Transverse colon (tissue), 4 donors: Measurements from ENCODE around the gene IL6.

Source experiments
- EP300 ChIP-seq: sonication (generic); formaldehyde crosslinking; IDR thresholded peaks from one replicate; pipeline ENCODE4 v1.6.1; 2017; ENCODE audit warnings: antibody characterized with exemption, low read depth
- POLR2A ChIP-seq: fragments of 450-650 bp; IDR thresholded peaks from one replicate; pipeline ENCODE4 v1.6.1; 2016; ENCODE audit warnings: antibody characterized with exemption, mild to moderate bottlenecking, moderate library complexity
- POLR2AphosphoS5 ChIP-seq, 3 donors: sonication (generic); formaldehyde crosslinking; IDR thresholded peaks; one replicate each; pipeline ENCODE4 v1.6.1; 2016; ENCODE audit warnings: antibody characterized with exemption in 3 of 3
- TF ChIP-seq, protein P1 (sequence below), 5 experiments: fragments of 200-600 bp in 3 of 5; fragments of 450-650 bp in 2 of 5; sonication (generic) in 3 of 5; IDR thresholded peaks; 1 replicate in 2 of 5; 2 replicates in 3 of 5; pipeline ENCODE4 v1.5.1; 2016 to 2017; ENCODE audit warnings: antibody characterized with exemption in 5 of 5, inconsistent platforms in 3 of 5, mild to moderate bottlenecking in 2 of 5, moderate library complexity in 1 of 5

DNA sequence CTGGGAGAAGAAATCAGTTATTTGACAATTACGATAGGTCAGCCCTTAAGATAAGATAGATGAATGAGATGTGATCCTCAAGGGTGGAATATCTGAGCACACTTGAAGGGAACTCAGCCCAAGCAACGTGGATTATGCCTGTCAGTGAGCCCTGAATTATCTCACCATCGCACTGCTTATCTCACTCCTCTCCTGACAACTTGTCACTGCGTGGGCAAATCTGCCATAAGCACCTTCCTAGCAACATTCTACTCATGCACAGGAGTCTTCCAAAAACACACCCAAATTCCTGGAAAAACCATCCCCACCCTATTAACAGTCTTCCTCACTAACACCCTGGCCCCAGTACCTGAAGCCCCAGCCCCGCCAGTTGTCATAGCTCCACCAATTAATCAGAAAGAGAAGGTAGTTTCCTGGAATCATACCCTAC lies 46.5 kb upstream of the IL6 start:
- TF ChIP-seq, protein P1, sequence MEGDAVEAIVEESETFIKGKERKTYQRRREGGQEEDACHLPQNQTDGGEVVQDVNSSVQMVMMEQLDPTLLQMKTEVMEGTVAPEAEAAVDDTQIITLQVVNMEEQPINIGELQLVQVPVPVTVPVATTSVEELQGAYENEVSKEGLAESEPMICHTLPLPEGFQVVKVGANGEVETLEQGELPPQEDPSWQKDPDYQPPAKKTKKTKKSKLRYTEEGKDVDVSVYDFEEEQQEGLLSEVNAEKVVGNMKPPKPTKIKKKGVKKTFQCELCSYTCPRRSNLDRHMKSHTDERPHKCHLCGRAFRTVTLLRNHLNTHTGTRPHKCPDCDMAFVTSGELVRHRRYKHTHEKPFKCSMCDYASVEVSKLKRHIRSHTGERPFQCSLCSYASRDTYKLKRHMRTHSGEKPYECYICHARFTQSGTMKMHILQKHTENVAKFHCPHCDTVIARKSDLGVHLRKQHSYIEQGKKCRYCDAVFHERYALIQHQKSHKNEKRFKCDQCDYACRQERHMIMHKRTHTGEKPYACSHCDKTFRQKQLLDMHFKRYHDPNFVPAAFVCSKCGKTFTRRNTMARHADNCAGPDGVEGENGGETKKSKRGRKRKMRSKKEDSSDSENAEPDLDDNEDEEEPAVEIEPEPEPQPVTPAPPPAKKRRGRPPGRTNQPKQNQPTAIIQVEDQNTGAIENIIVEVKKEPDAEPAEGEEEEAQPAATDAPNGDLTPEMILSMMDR (IDR thresholded peaks at IDR 0.05) = no peak
- TF ChIP-seq POLR2A = no peak
- no peak for TF ChIP-seq EP300
- no peak for TF ChIP-seq POLR2AphosphoS5 (IDR thresholded peaks at IDR 0.05)
